Hematopoietic multipotent progenitor cell treated with erythropoietin and hydrocortisone succinate and interleukin-3 and kit ligand, for 8 days (in vitro differentiated cells): ENCODE data around the gene WDR46.

Experiments
- DNase-seq: peaks from one replicate; pipeline ENCODE4 v3.0.0-alpha.2; 2015

WDR46 gene

DNA sequence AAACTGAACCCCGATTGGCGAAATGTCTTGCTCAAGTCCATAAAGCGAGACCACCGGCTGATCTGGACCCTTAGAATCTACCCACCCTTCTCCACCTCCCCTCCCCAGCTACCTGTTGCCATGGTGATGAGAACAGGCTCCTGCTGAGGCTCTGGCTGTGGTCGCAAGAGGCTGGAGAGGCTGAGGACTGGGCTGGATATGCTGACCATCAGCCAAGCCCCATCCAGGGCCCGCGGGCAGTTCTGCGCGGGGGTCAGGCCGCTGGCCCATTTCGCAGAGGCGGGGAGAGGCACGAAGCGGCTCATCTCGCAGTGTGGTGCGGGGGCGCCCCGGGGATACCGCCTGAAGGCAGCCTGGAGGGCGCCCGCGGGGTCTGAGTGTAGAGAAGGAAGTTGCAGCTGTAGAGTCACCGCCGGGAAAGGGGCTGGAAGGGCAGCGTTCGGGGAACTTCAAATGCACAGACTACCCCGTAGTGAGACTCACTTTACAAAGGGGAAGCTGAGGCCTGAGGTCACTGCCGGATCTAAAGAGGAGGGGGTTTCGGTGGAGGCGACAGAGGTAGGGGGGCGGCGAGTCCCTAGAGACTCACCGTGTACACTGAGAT, 24.2 kb upstream of the WDR46 start:
- peak; percentile 33 for DNase-seq

DNA sequence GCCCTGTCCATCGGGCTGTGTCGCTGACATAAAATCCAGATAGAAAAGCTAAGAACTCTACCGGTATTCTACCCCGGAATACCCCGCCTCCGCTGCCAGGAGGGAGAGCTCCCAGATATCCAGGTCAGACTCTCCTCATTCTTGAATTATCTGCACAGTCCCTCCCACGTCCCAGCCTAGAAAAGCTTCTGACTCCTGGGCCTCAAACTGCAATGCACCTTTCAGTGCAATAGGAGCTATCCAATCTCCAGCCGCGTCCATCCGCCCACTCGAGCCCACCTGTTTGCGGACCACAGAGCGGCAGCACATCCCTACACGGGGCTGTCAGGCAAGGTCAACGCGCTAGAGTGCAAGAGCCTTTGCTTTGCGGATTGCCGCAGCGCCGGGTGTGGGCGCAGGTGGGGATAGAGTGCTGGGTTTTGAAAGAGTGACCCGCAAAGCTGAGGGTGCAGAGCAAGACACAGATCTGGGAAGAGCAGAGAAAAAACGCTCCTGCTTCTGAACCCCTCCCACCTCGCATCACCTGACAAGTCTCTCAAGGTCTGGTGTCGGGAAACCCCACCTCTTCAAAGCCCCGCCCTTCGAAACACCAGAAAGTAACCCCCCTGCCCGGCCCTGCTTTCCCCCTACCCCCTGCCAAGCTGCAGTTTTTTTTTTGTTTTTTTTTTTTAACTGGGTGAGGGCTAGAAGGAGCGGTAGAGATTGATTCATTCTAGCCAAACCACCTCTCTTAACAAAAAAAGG, 23.5 kb upstream of the WDR46 start:
- peak; percentile 82 for DNase-seq

DNA sequence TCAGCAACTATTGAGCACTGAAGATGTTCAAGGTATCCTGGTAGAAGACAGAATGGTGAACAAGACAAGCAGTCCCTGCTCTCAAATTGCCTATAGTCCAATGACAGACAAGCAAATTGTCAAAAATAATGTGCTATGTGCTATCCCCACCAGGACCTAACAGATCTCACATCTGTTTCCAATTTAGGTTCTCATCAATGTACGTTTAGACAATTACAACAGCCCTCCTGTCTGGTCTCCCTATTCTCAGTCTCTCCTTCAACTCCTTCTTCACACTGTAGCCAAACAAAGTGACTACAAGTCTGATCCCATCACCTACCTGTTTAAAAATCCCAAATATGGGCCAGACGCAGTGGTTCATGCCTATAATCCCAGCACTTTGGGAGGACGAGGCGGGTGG, 17.3 kb upstream of the WDR46 start:
- DNase-seq: no peak

DNA sequence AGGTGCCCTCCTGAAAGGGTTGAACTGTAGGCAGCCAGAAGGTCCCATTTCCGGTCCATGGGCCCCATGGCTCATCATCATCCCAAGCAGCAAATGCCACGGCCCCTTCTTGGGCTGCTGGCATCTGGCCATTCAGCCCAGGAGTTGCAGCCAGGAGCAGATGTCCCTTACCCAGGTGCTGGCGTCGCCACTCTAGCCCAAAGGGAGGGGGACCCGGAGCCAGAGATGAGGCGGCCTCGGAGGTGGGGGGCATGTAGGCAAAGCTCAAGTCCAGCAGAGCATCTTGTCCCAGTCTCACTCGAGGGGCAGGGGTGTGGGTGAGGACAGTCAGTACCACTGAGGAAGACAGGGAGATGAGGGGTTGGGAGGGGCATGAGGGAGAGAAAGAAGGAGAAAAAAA, 16.0 kb upstream of the WDR46 start:
- DNase-seq: no peak

DNA sequence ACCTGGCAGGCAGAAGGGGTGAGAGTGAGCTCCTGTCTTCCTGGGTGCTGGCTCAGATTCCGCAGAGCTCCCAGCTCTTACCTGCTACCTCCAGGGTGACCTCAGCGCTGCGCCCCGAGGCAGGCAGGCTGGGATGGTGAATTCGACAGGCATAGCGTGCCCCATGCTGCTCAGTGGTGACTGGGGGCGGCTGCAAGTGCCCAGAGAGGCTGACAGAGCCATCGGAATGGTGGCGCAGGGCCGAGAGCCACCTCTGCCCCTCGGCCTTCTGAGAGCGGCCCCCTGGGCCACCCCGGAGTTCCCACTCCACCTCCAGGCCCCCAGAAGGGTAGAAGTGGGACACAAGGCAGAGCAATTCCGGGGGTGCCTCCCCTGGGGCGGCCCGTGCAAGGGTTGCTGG, 15.2 kb upstream of the WDR46 start:
- DNase-seq: no peak

DNA sequence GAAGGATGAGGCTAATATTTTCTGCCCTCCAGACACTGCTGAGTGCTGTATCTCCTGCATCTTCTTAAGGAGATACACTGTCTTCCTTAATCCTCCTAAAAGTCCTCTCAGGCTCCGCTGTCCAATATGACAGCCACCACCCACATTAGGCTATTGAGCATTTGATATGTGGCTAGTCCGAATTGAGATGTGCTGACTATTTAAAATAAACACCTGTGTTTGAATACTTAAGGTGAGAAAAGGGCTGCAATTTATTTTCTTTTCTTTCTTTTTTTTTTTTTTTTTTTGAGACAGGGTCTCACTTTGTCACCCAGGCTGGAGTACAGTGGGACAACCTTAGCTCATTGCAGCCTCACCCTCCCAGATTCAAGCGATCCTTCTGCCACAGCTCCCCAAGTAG, 12.8 kb upstream of the WDR46 start:
- no peak for DNase-seq

DNA sequence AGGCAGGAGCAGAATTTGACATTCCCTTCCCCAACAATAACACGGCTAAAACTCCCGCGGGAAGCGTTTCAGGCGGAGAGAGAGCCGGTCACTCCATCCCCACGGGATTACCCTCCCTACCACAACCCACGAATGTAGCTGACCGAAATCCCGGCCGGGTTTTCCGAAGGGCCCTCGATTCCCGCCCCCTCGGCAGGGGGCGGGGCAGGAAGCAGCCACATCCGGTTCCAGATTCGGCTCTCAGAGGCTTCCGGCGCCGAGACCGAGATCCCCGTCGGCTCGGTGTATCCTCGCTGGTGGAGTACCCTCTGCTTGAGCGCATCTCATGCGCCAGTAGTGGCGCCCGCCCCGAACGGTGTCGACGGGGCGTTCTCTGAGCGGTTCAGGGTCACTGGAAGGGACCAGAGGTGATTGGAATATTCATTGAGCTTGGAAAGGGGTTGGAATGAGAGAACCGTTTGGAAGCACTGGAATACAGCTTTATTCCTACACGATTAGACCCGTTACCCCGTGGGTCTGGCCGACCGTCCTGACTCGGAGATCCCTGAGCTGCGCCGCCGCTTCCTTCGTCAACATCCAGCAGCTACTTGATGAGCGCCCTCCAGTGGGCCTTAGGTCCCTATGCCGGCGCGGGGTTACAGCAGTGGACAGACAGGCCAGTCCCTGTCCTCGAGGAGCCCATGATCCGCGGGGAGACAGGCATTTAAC, 10.4 kb upstream of the WDR46 start:
- DNase-seq: peak; percentile 92

DNA sequence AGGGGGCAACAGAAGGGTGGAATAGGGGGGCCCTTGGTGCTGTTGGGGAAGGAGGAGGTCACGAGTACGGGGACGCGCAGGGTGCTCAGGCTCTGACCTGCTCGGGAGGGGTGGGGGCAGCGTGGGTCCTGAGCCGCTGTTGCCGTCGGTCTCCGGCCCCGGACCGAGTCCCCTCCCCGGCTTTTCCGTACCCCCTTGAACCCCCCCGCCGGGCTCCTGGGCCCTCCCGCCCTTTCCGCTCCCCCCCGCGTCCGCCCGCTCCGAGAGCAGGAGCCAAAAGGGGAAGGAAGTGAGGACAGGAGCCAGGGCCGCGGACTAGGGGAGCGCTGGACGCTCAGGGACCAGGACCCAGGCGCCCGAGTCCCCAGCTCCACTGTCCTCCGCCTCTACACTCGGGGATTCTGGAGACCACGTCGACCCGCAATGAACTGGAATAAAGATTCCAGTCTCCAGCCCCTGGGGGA, 9.8 kb upstream of the WDR46 start, which contains the start of gene RGL2:
Gene RGL2 (minus strand): TSS at position 170 of the 464 bp plus-strand sequence. CDS start 332 bp downstream, outside the sequence.
- DNase-seq: peak; percentile 62

DNA sequence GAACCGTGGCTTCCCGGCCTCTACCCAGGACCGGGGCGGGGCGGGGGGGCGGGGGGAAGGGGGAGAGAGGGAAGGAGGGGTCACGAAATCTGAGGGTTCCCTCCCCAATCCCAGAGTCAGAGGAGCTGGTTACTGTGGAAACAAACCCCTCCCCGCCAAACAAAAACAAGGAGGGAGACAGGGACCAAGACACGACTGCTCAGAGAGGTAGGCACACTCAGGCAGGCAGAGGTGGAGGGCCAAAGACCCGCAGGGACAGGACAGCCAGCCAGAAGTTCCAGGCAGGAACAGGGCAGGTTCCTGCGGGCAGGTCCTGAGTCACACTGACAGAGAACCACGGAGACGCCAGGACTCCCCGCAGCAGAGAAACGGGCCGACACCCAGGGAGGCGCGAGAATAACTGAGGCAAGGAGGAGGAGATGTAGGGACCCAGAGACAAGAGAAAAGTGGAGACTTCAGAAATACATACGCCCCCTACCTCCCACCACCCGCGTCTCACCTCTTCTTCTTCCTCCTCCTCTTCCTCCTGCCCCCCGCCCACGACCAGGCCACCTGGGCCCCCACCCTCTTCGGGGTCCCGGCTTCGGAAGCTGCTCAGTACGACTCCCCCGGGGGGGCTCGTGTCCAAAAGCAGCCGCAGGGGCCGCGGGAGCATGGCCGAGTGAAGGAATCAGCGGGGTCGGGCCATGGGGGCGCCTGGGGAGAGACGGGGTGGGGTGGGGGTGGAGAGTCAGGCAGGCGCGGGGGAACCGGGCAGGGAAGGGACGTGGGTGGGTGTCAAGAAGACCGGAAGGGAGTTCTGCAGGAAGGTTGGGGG, 9.1 kb upstream of the WDR46 start:
- DNase-seq: peak; percentile 86

DNA sequence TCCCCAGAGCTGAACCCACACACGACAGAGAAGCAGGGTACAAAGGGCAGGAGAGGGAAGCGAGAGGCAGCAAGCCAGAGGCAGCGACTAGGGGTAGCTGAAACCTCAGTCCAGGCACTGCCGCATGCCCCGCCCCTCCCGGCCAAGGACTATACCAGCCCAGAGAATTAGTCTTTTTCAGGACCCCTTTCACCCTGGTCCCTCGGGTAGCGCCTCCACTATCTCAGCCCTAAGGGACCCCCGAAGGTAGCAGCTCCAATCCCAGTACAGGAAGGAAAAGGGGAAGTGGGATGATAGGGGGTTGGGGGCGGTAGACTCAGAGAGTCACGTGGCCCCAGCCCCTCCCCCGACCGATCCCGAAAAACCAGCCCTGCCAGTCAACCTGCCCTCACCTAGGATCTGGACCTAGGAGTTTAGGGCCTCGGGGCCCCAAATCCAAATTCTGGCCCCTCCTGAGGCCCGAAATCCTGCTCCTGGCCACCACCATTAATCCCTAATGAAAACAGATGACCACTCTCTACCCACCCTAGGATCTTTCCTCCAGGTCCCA, 8.4 kb upstream of the WDR46 start:
- no peak for DNase-seq

DNA sequence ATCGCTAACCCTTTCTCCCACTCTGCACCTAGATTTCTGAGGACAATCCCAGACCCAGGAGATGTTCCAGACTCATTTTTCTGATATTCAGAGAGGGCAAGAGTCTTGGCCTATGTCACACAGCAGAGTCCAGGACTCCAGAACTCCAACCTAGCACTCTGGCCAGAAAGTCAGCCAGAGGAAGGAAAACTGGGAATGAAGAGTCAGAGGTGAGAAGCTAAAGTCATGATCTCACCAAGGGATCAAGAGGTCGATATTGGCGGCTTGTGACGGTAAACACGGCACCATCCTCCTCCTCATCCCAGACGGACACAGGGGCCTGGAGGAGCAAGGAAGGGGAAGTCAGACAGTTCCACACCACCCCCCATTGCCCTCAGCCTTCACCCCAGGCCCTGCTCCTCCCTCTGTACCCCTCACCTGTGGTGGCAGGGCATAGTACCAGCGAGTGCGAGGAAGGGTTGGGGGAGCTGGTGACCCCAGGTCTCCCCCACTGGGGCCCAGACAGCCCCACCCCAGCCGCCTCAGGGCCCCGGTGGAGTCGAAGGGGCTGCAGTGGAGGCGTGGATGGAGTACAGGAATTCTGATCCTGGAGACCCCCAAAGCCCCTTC, 7.9 kb upstream of the WDR46 start:
- DNase-seq: no peak

DNA sequence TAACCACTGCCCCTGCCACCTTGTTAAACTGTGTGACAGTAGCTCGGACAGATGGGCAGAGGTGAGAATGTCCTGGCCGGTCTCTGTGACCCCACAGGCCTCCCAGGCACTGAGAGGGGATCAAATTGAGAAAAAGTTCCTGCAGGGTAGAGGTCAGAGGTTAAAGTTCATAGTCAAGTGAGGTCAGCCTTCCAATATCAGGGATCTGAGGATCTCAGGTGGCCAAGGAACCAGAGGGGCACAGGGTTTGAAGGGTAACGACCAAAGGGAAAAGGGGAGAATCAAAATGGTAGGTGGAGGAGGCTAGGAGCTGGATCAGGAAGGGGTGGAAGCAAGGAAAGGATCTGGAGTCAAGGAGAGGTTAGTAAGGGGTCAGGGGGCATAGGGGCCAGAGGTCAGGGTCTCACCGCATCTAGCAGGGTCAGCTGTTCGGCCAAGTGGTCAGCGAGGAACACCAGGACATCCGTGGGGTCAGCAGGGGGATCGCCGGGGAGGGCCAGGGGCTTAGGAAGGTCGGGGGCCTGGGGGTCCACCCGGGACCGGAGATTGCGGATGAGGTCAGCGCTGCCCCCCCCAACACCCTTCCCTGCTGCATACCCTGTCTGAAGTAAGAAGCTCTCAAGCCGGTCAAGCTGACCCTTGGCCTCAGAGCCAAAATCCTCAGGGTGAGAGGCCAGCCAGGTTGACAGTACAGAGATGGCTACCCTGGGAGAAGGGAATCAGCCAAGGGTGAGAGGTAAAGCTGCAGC, 6.8 kb upstream of the WDR46 start:
- DNase-seq: no peak

DNA sequence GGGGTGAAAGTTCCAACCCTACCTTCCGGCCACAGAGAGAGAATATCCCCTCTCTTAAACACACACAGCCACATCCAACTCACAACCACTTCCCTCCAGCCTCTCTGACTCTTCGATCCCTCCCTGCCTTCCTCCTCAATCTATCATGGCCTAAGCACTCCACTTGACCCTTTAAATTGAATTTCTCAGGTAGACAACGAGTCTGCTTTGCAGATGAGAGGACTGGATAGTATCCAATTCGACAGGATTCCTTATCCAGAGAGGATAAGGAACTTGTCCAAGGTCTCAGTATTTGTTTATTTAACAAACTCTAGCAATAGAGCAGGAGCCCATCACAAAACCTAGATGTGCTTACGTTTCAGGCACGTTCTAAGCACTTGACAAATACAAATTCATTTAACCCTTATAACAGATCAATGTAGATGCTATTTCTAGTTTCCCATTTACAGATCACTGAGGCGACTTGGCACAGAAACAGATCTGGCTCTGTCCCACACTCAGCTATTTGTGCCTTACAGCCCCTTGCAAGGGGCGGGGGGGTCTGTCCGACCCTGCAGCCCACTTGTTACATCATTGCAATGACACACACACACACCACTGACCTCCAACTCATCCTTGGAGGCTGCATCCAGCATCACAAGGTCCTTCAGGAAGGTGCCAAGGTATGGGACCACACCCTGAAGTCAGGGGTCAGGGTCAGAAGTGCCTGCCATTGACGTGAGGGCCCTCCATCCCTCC, 5.2 kb upstream of the WDR46 start:
- DNase-seq: no peak

DNA sequence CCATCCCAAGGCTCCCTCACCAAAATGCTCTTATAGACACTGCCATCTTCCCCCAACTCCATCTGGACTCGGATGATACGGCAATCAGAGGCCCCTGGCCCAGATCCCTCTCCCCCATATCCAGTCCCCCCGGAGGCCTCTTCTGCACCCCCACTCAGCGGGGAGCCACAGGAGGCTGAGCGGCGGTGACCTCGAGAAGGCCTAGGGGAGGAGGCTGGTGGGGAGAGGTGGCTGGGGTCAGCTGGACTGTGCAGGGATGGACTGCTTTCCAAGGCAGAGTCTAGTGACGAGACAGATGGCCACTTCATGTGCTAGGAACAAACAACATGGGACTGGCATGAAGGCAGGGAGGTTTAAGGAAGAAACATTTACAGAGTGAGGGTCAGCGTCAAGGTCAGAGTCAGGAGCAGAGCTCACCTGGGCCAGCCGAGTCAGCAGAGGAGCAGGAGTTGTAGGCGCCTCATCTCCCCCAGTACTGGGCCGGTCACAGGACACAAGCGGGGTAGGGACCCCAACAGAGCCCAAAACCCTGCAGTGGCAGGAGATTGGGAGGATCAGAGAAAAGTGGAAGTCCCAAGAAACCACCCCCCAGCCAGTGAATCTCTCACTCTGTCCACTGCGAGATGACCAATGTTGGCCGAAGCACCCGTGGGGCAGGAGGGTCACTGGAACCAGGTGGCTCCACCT, 4.1 kb upstream of the WDR46 start:
- no peak for DNase-seq

DNA sequence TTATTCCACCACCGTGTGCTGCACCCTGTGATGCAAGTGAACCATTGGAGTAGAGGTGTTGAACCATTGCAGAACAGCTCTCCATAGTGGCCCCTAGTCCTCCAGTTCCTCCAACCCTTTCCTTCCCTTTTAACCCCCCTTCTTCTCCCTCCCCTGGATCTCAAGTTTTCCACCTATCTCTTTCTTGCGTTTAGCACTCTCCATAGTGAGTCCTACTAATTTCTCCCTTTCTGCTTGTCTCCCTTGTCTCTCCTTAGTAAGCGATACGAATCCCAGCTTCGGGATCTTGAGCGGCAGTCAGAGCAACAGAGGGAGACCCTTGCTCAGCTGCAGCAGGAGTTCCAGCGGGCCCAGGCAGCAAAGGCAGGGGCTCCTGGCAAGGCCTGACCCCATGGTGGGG, 1.4 kb upstream of the WDR46 start:
- DNase-seq: no peak

DNA sequence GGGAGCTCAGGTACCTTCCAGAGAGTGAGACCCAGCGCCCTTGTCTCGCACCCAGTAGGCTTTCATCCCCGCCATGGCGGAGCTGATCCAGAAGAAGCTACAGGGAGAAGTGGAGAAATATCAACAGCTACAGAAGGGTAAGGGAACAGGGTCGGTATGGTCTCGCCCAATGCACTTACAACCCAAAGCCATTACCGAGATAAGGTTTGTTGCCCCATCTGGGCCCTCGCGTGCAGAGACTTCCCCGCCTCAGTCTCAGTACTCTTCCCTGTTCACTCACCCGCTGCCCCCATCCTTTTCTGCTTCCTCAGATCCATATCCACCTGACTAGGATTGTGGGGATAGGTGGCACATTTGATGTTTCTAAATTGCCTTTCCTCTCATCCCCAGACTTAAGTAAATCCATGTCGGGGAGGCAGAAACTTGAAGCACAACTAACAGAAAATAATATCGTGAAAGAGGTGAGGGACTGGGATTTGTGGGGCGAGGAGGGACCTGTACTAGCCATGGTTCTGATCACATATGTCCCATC, 811 bp upstream of the WDR46 start:
- DNase-seq: no peak

DNA sequence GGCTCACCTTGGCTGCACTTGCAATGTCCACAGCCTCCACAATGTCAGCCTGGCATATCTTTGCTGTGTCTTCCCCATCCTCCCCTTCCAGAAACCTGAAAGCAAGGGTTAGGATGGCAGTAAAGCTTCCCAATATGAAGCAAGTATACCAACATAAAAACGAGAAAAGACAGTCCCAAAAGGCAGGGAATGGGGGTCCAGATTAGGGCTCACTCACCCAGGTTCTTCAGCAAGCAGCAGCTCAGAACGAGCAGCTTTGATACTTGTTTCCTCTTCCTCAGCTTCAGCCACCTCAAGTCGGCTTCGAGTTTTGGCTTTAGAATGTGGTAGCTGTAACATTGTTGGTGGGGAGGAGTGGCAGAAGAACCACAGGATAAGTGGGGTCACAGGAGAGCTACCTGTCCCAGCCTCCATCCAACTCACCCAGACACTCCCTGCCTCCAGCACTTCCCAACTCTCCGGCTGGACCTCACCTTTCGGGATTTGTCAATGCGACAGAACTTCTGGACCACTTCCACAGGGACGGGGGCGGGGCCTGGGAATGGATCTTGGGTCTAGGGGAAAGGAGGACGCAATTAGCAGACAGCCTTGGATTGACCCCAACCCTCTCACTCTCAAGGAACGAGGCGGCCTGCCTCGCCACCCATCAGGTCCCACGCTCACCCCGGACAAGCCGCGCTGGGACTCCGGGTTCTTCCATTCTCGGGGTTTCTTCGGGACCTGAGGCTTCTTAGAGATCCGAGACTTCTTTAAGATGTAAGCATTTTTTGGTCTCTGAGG, 708 bp downstream of the WDR46 start:
- DNase-seq: no peak

DNA sequence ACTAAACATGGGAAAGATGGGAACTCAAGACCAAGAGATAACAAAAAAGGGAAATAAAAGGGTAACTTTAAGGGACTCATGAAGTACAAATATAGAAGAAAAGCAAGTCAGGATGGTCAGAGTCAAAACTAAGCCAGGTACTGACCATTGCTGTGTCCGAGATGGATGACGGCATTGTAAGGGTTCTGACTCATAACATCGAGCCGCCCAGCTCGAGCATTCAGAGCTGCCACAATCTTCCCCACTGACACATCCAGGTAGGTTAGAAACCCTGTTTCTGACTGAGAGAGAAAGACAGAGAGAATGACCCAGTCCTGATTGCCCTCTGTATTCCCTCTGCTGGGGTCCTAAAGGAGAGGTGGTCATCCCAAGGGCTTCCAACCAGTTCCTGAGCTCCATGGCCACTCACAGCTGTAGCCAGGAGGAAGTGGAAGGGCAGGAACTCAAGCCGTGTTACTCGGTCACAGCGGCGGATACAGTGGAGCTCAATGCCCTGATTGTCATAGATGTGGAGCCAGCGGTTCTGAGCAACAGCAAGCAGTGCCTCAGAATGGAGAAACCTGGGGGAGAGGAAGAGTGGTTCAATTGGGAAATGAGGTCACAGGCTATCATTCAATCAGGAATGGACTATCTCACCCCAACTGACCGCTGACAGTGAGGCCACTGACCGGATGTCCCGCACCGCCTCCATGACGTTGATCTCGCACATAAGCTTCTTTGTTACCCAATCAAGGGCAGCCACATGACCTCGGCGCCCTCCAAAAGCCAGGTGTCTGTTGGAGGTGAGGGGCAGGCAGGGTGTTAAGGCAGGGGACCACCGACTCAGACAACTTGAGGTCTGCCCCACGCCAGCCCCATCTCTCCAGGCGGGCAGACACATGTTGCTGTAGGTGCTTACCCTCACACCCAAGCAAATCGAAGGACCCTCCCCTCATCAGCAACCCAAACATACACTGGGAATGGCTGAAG, 1.8 kb downstream of the WDR46 start:
- DNase-seq: no peak
